K562 (cell line): ENCODE measurements around the gene HNRNPF. TPM values are rescaled to one million over a fixed set of nuclear protein-coding genes. Genes with fewer than 3 reads are reported as not detected.

Experiments
- AFF4 ChIP-seq: sonication (generic); formaldehyde crosslinking; IDR thresholded peaks from 2 replicates; pipeline ENCODE4 v1.8.0; 2023; ENCODE audit warnings: mild to moderate bottlenecking, missing genetic modification reagents
- CREB3L1 ChIP-seq: fragments of 450-650 bp; IDR thresholded peaks from 2 replicates; pipeline ENCODE4 v1.6.1; 2014; ENCODE audit warnings: low read depth, mild to moderate bottlenecking, moderate library complexity, borderline replicate concordance
- CUX1 ChIP-seq: fragments of 200-800 bp; sonication (Bioruptor generic); IDR thresholded peaks from 2 replicates; pipeline ENCODE4 v1.6.1; 2016; ENCODE audit warnings: missing genetic modification characterization, missing compliant biosample characterization
- FOXM1 ChIP-seq, 2 experiments: fragments of 450-650 bp in 1 of 2; sonication (generic) in 1 of 2; formaldehyde crosslinking in 1 of 2; IDR thresholded peaks; 2 replicates each; pipeline versions ENCODE4 v1.6.1 to v1.9.0; 2017 to 2022; ENCODE audit warnings: low read depth in 2 of 2, mild to moderate bottlenecking in 2 of 2, missing genetic modification reagents in 1 of 2, moderate library complexity in 1 of 2
- HMGN3 ChIP-seq: IDR thresholded peaks from 2 replicates; pipeline ENCODE4 v1.6.1; 2011; ENCODE audit warnings: borderline replicate concordance, low read depth, mild to moderate bottlenecking, mixed read lengths, low read length; ENCODE audit not compliant: insufficient read length; ENCODE audit errors: extremely low read depth
- HOMEZ ChIP-seq: fragments of 250-450 bp; sonication (Bioruptor Pico); IDR thresholded peaks from 2 replicates; pipeline ENCODE4 v1.4.0; 2020; ENCODE audit warnings: mild to moderate bottlenecking, moderate library complexity
- KLF1 ChIP-seq: fragments of 450-650 bp; IDR thresholded peaks from 2 replicates; pipeline ENCODE4 v1.6.1; 2016; ENCODE audit warnings: missing genetic modification characterization, missing compliant biosample characterization
- KLF13 ChIP-seq: fragments of 450-650 bp; IDR thresholded peaks from 2 replicates; pipeline ENCODE4 v1.6.1; 2016; ENCODE audit warnings: missing genetic modification characterization, low read depth, mild to moderate bottlenecking, missing compliant biosample characterization, moderate library complexity, borderline replicate concordance
- PRPF4 ChIP-seq: fragments of 200-400 bp; formaldehyde crosslinking; IDR thresholded peaks from one replicate; pipeline ENCODE4 v1.6.1; 2017; ENCODE audit warnings: low read length, low read depth, mild to moderate bottlenecking; ENCODE audit not compliant: insufficient read depth, poor library complexity, severe bottlenecking
- SP1 ChIP-seq: sonication (generic); formaldehyde crosslinking; IDR thresholded peaks from 2 replicates; pipeline ENCODE4 v1.8.1; 2022; ENCODE audit warnings: mild to moderate bottlenecking, missing genetic modification reagents
- ZBTB7A ChIP-seq: IDR thresholded peaks from 2 replicates; pipeline ENCODE4 v1.6.1; 2011; ENCODE audit warnings: low read depth, mild to moderate bottlenecking, low read length, moderate library complexity, borderline replicate concordance; ENCODE audit not compliant: control insufficient read depth
- ZKSCAN1 ChIP-seq: fragments of 150-350 bp; IDR thresholded peaks from 2 replicates; pipeline ENCODE4 v1.6.1; 2016; ENCODE audit warnings: low read depth, low read length
- polyA plus RNA-seq, 8 experiments: library from polyadenylated mRNA; depleted of rRNA in 4 of 8; stranded (reverse) in 5 of 8; unstranded in 3 of 8; fragments of >200 nt; fragmentation: Nextera tagmentation in 2 of 8; fragmentation: Illumina TruSeq in 1 of 8; extraction: Ambion mirVana in 2 of 8; extraction: Trizol in 1 of 8; gene quantifications; 2 replicates each; pipeline versions ENCODE4 v1.2.1 to v1.2.3, GENCODE V29; 2011 to 2014; ENCODE audit warnings: inconsistent platforms in 1 of 8, missing spikeins in 1 of 8
- total RNA-seq, 7 experiments: library from RNA; depleted of rRNA in 6 of 7; stranded (reverse); fragments of >200 nt in 6 of 7; fragmentation: Illumina TruSeq in 2 of 7; extraction: Trizol in 2 of 7; gene quantifications; 2 replicates each; pipeline versions ENCODE4 v1.2.1 to v1.2.3, GENCODE V29; 2011 to 2021; ENCODE audit warnings: low replicate concordance in 1 of 7

HNRNPF gene
- total and polyA plus RNA-seq, 9 of the 15 experiments (the other 6 are each of a cell fraction or from before 2014, with no cell fraction given): 192 to 489 (median 416) TPM

- peak; percentile 98 for TF ChIP-seq AFF4 (CRISPR knock-in tag)
- peak; percentile 67 for TF ChIP-seq ZKSCAN1
- TF ChIP-seq FOXM1 (IDR thresholded peaks at IDR 0.05; ENCODE audit: low read depth): no peak
- TF ChIP-seq FOXM1 (CRISPR knock-in tag; IDR thresholded peaks at IDR 0.05; ENCODE audit: low read depth): peak; percentile 63; the same call in 1 of the 2 replicates
- peak; percentile 85 for TF ChIP-seq ZBTB7A
- 0 out of 2 replicates have a peak, but pooled peaks have one; percentile 23 for TF ChIP-seq HOMEZ (CRISPR knock-in tag)
- peak; percentile 65; the same call in 1 of the 2 replicates for TF ChIP-seq KLF13
- TF ChIP-seq CUX1 (CRISPR knock-in tag): 0 out of 2 replicates have a peak, but pooled peaks have one; percentile 29
- TF ChIP-seq CREB3L1: peak; percentile 89
- peak; percentile 93 for TF ChIP-seq HMGN3
- TF ChIP-seq SP1 (CRISPR knock-in tag): peak; percentile 93
- peak; percentile 63 for TF ChIP-seq PRPF4
- peak; percentile 96 for TF ChIP-seq KLF1 (tag)
These were observed at the start of gene HNRNPF (continued) for GRCh38 chr10:43408710-43409384.
